ENCODE measurements around the gene GATB.

- TF ChIP-seq CTCF (IDR thresholded peaks at IDR 0.05 in 2 of 3, conservative IDR thresholded peaks at IDR 0.05 in 1 of 3; ENCODE audit: control insufficient read depth in 2 of 3, extremely low read depth in 1 of 3, insufficient read depth in 1 of 3, low read depth in 3 of 3, low read length in 3 of 3) (no peak), USF2 (IDR thresholded peaks at IDR 0.05; ENCODE audit: borderline replicate concordance, low read depth, low read length) (no peak), EZH2 (IDR thresholded peaks at IDR 0.05; ENCODE audit: borderline replicate concordance, control insufficient read depth, low read depth, low read length) (no peak), BRCA1 (IDR thresholded peaks at IDR 0.05; ENCODE audit: low read depth, low read length) (no peak), FOXM1 (IDR thresholded peaks at IDR 0.05; ENCODE audit: low read depth, low read length) (no peak), RCOR1 (conservative IDR thresholded peaks at IDR 0.05; ENCODE audit: low read depth, low read length) (no peak), CUX1 (IDR thresholded peaks at IDR 0.05; ENCODE audit: insufficient replicate concordance, low read depth, low read length) (no peak), BCLAF1 (IDR thresholded peaks at IDR 0.05) (no peak), TCF7 (IDR thresholded peaks at IDR 0.05; ENCODE audit: borderline replicate concordance) (no peak), GABPA (IDR thresholded peaks at IDR 0.05; ENCODE audit: low read depth) (no peak), NR2C2 (IDR thresholded peaks at IDR 0.05; ENCODE audit: borderline replicate concordance, control insufficient read depth, insufficient read length, low read depth) (no peak)
Measured at GRCh38 chr4:151804821-151805220, 44.0 kb upstream of the GATB start.

Data from GM12878 (cell line).